GM18508 (cell line): ENCODE results near the gene DLG2.
"Not testable (repeated sequence)": the region's sequence is repeated elsewhere in the genome, so short reads cannot be mapped to it uniquely, and the experiment has no call there.

ENCODE experiments used
- ATAC-seq: cut with Tn5 transposase; IDR thresholded peaks from one replicate; pipeline ENCODE4 v1.9.1; 2021; ENCODE audit warnings: moderate number of reproducible peaks; ENCODE audit not compliant: insufficient read depth, unreplicated experiment

DLG2 gene

GRCh38 chr11:83630211-83630610 lies 1996.9 kb downstream of the DLG2 start:
- no peak for ATAC-seq

GRCh38 chr11:83629775-83630174 lies 1997.4 kb downstream of the DLG2 start:
- no peak for ATAC-seq

- ATAC-seq: no peak
Observed at GRCh38 chr11:83628622-83629355, 1998.4 kb downstream of the DLG2 start.

DNA sequence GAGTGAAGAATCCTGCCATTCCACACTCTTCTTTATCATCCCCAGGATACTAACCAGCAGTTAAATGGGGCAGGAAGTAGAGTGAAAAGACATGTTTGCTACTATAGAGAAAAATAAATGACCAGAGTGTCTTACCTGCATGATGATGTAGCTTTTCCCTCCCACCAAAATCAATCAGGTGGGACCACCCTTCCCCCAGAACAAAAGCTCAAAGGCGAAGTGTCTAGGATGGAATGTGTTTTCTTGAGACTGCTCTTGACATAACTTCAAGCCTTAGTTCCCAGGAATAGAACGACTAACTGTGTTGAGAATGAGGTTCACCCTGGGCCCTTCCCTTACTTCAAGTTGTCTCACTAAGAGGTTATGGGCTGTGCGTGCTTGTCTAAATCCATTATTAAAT lies 2001.8 kb downstream of the DLG2 start:
- no peak for ATAC-seq

- ATAC-seq: no peak
Observed at GRCh38 chr11:83617671-83618070, 2009.5 kb downstream of the DLG2 start.

GRCh38 chr11:83613767-83614121 lies 2013.4 kb downstream of the DLG2 start:
- peak; percentile 6 for ATAC-seq

- ATAC-seq: peak; percentile 96
Observed at GRCh38 chr11:83612891-83613766, 2014.0 kb downstream of the DLG2 start.

DNA sequence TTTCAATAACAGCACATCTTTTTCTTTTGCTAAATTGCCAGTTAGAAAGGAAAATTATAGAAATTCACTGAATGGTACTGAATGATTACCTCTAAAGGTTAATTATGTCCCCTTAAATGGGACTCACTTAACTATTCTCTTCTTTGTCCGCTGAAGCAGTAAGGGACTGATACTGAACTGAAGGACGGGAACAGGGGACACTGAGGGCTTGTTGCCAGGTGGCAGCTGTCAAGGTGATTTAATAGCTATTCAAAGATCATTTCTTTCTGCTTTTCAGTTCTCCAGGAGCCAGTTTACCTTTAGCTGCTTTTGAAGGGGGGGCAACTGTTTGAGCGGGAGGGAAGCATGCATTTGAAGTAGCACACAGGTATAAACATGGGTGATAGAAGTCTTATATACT lies 2015.5 kb downstream of the DLG2 start:
- no peak for ATAC-seq

DNA sequence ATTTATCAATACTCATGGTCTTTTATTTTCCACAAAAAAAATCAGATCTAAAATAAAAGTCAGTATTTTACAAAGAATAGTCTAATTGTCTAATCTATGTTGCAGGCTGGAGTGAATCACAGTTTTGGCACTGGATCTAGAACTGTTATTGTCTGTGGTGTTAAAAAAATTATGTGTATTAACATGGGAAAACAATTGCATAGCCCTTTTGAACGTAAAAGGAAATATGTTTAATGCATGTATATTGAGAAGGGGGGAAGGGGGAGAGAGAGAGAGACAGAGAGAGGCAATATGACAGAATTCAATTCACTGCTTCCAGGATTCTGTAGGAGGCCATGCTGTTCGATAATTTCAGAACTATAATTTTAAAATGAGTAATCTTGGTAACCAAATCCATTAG lies 2016.1 kb downstream of the DLG2 start:
- no peak for ATAC-seq

- ATAC-seq: no peak
Observed at GRCh38 chr11:83609191-83609590, 2018.0 kb downstream of the DLG2 start.

DNA sequence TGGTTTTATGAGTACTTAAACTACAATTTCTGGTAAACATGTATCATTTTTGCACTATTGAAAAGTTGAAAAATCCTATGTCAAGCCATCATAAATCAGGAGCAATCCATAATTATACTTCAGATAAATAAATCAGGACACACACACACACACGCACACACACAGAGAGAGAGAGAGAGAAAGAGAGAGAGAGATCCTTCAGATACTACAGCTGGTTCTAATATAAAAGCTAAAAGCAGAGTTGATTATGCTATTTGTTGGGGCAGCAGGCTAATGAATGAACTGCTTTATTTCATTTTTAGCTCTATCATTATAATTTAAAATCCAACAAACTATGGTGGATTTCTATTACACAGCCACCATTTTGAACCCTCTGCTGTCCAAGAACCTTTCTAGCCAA lies 2018.6 kb downstream of the DLG2 start:
- ATAC-seq: no peak

DNA sequence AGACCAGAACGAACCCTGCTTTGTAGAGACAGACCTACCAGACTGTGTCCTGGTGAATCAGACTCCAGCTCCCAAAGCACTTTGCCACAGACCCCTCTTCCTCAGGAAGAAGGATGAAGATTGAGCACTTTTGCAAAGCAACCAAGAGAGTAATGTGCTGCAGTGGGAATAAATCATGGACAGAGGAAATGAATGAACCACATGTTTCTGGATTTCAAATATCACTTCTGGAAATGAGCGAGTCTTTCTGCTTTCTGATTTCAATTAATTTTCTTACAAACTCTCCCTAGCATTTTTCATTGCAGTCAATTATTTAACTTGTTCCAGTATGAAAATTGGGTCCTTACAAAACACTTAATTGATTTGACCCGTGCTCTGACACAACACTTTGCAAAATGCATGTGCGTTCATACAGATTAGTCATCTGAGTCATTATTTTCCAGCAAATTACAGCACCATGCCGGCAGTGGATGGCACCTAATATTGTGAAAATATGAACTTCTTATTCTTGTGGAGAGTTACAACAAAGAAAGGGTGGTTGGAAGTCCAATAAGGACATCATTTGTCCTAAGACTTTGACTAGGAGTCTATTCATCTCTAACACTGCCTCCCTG lies 2025.1 kb downstream of the DLG2 start:
- ATAC-seq: no peak

GRCh38 chr11:83601201-83601913 lies 2025.8 kb downstream of the DLG2 start:
- no peak for ATAC-seq

DNA sequence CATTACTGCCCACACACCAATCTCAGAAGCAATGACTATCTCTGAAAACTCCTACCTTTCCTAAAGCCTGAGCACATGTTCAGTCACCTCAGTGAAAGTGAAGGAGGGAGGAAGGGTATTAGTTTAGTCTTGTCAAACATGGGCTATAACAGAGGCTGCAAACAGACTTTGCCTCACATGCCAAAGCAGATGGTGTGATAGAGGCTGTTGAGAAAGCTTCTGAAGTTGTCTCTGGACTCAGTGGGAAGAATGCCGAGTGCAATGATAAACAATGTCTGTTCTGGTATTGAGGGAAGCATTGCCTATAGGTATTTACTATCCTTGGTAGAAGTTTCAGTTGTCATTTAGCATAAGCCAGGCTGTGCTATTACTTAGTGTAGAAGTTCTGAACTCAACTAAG lies 2026.5 kb downstream of the DLG2 start:
- ATAC-seq: no peak

DNA sequence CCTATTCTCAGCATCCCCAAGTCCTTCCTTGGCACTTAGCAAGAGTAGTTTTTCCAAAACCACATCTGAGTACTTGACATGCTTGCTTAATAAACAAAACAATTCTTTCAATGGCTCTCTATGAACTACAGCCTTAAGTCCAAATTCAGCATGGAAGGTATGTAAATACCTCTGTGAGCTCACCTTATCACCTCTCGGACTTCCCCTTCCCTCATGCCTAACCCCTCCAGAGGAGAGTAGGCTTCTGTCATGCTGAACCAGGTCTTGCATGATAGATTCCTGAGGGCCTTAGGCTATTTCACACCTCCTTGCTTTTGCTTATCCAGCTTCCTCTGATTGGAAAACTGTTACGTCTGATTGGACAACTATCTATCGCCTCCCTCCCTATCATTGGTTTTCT lies 2028.1 kb downstream of the DLG2 start:
- ATAC-seq: no peak

DNA sequence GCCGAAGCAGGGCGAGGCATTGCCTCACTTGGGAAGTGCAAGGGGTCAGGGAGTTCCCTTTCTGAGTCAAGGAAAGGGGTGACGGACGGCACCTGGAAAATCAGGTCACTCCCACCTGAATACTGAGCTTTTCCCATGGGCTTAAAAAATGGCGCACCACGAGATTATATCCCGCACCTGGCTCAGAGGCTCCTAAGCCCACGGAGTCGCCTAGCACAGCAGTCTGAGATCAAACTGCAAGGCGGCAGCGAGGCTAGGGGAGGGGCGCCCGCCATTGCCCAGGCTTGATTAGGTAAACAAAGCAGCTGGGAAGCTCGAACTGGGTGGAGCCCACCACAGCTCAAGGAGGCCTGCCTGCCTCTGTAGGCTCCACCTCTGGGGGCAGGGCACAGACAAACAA lies 2039.3 kb downstream of the DLG2 start:
- not testable (repeated sequence) for ATAC-seq

DNA sequence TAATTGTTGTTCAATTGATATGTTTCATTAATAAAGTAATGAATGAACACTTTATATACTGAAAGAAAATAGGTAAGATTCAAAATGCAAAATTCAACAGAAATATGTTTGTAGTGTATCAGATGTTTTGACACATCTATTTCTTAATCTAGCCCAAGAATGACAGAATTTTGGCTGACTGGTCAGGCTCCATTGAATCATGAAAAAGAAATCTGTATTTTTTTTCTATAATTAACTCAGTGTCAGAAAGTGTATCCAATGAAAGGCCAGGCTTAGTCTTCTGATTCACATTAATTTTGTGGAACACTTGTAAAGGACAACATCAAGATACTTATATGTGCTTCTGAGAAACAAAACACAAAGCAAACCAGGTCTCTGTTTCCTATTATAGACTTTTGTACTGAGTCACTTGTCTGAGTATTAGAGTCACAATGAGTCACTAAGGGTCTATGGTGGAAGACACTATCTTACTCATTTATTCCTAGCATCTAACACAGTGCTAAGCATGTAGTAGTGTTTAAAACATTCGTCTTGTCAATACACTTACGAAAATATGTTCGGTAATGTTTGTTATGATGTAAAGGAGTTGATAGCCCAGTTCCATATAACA lies 2043.3 kb downstream of the DLG2 start:
- peak; percentile 97 for ATAC-seq

- ATAC-seq: no peak
Observed at GRCh38 chr11:83574519-83574918, 2052.6 kb downstream of the DLG2 start.

- ATAC-seq: no peak
Observed at GRCh38 chr11:83572581-83573496, 2054.3 kb downstream of the DLG2 start.
